HTERT RPE-1 (cell line): ENCODE measurements around the gene FLVCR2.

Experiments
- in situ Hi-C: fragments of 300-500 bp; cut with MboI; formaldehyde crosslinking; loops from 4 replicates; pipeline ENCODE4 v1.14.3; 2020; ENCODE audit warnings: low sequenced_read_pairs

Gene FLVCR2, protein sequence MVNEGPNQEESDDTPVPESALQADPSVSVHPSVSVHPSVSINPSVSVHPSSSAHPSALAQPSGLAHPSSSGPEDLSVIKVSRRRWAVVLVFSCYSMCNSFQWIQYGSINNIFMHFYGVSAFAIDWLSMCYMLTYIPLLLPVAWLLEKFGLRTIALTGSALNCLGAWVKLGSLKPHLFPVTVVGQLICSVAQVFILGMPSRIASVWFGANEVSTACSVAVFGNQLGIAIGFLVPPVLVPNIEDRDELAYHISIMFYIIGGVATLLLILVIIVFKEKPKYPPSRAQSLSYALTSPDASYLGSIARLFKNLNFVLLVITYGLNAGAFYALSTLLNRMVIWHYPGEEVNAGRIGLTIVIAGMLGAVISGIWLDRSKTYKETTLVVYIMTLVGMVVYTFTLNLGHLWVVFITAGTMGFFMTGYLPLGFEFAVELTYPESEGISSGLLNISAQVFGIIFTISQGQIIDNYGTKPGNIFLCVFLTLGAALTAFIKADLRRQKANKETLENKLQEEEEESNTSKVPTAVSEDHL

DNA sequence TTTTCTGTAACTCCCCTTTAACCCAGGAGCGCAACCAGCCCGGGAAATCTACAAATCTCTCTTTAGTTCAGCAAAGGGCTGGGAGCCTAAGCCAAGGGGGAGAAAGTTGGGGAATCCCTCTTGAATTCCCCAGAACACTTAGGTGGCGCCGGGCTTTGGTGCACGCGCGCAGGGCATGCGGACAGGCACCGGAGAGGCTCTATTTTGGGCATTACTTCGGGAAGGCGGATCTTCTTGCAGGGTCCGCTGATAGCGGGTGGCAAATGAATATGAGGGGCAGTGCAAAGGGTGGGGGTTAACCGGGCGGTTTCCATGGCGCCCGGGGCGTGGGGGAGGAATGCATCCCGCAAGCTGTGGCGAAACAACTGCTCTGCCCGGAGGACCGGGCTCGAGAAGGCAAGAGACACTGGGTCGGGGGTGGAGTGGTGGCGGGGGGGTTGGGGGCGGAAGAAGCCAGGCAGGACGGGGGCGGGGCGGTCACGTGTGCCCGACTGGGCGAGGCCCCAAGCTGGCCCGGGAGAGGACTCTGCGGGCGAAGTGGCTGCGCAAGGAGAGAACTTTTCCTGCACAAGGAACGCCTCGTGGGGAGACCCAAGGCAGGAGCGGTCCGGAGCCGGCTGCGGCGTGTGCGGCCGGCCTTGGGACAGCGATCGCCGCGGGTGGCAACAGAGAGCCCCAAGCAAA lies at the start of gene FLVCR2:
Gene FLVCR2 (plus strand): TSS at position 519 of the 684 bp plus-strand sequence. CDS start 353 bp downstream, outside the sequence.
- in situ Hi-C loops = no loop called here

DNA sequence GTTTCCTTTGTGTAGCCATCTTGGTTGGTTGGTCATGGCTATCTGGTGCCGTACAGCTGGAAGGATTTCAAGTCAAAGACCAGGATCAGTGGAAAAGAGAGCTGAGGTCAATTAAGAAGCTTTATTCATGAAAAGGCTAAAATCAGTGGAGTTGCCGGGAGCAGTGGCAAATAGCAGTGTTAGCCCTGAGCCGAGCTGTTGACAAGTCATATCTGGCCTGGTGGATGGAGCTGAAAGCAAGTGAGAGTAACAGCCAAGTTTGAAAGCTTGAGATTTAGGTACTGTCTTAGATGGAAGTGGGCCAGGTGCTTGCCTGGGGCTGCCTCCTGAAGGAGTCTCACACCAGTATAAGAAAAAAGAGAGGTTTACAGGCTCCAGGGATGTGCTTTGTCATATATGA lies 47.2 kb upstream of the FLVCR2 start:
- in situ Hi-C loops = no loop called here

DNA sequence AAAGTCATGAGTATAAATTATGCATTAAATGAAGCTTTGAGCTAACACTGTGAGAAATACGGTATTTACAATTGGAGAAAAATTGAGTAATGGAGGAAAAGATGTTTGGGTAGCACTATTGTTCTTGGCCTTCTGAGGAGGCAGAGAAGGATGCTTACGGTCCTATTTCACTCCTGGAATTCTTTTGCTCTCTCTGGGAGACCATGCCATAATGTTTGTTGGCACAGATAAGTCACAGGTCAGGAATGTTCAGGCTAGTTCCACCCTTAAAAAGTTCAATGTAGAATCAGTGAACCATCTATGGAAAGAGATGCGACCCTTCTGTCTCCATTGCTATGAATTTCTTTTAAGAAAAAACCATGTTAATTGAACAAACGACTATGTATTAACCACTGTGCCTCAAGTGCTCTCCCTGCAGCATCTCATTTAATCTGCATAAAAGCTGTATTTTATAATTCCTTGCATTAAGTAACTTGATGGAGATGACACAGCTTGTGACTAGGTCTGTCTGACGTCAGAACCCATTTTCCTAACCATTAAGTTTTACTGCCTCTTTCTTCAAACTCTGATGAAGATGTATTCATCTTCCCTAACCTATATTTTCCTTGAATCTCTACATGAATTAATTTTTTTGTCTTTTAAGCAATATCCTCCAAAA lies 46.6 kb upstream of the FLVCR2 start:
- in situ Hi-C loops = no loop called here

DNA sequence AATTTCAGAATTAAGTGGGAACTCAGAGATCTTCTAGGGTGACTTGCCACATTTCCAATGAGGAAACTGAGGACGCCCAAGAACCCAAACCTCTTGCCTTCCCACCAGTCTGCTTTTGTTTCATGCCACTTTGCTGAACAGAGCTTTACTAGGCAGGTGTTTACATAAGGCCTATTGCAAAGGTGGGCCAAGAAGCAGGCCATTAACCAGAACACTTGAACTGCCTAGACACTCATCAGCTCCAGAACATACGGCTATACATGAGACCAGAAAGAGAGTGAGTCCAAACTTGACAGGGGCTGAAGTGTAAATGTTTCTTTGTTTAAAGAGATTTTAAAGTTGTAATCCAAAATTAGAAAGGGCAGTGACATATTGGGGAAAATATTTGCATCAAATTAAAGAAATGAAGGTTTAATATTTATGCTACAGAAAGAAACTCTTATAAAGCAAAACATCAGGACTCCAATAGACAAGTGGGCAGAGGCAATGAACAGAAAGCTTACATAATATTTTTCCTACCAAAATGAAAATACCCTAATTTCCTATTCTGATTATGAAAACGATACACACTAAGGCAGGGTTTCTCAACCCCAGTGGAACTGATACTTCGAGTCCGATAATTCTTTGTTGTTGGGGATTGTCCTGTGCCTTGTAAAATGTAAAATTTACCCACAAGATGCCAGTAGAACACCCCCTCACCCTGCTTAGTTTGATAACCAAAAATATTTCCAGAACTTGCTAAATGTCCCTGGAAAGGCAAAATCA lies 44.4 kb upstream of the FLVCR2 start:
- in situ Hi-C loops = no loop called here

DNA sequence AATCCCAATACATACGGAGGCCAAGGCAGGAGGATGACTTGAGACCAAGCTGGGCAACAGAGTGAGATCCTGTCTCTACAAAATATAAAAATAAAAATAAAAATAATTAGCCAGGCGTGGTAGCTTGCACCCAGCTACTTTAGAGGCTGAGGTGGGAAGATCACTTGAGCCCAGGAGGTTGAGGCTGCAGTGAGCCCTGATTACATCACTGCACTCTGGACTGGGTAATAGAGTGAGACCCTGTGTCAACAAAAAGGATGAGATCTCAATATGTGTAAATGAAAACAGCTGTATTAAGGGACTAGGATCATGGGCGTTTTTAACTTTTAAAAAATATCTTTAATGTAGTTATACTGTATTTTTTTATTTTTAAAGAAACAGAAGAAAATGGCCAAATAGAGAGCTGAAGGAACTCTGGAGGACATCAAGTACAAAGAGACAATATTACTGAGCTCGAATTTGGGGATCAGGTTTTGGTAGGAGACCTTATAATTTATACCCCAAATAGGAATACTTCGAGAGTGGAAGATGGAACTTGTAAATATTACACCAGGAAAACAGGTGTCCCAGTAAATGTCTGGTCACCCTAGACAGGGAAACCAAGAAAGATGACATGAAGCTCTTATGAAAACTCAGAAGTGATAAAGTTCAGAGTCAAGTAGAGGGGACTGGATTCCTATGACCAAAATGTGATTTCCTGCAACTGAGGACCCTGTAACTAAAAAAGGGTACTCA lies 43.1 kb upstream of the FLVCR2 start:
- in situ Hi-C loops = no loop called here

DNA sequence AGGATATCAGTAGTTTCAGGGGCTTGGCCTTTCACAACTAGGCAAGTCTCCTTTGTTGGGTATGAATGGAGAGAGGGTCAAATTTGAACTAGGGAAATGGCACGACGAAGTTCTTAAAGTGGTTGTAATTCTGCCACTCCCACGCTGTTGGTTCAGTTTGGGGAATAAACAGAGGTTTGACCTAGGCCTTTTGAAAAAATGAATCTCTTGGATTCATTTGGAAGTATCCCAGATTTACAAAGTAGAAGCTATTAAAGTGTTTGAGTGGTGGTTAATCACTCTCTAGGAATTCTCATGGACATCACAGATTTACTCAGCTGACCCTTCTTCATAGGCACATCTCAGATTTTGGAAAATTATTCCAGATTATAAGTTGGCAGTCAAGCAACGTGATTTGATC lies 41.3 kb upstream of the FLVCR2 start:
- in situ Hi-C loops = no loop called here

DNA sequence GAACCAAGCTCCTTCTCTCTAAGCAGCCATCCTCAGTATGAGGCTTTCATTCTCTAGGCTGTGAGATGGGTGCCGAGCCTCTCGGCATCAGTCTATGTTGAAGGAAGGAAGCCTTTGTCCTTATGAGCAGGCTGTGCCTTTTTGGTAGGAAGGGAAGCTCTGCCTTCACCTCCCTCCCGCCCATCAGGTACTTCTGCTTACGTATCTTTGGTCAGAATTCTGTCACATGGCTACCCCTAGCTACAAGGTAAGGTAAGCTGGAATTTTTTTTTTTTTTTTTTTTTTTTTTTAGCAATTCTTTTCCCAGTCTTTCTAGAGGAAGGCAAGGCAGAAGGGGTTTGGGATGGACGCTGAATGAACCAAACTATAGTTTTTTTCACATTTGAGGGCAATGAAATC lies 39.3 kb upstream of the FLVCR2 start:
- in situ Hi-C loops = no loop called here

DNA sequence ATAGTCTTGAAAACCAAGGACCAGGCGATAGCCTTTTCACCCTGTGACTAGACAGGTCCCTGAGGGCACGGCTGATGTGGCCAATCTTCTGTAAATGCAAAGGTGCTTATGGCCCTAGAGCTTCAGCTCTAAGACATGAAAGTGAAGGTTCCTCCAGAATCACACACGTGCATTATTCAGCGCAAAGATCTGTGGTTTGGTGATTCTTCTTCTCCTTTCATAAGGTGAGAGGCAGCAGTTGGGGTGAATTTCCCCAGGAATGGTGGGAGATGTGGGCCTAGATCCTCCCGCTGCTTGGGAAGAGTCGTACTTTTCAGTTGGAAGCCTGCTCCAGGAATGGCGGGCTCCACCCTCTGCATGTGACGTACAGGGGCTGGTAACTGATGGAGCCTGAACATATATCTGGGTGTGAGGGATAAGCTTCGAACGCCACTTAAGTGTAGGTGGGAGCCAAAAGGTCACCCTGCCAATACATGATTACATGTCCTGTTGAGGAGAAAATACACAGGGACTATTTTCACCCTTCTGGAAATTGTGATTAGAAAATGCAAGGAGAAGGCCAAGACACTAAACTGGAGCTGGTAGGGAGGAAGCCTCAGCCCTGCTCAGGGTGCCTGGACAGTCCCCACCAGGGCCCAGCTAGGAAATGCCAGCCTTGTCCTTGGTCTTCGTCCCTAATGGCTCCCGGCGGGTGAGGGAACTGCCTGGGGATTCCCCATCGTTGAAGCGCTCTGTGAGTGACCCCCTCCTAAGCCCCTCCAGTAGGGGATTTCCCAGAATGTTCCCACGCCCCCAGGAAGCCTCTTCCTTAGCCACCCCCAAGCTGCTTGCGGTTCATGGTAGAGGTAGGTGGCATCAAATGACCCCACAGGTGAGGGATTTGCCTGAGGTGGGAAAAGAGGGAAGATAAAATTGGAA lies 38.6 kb upstream of the FLVCR2 start:
- in situ Hi-C loops = no loop called here

DNA sequence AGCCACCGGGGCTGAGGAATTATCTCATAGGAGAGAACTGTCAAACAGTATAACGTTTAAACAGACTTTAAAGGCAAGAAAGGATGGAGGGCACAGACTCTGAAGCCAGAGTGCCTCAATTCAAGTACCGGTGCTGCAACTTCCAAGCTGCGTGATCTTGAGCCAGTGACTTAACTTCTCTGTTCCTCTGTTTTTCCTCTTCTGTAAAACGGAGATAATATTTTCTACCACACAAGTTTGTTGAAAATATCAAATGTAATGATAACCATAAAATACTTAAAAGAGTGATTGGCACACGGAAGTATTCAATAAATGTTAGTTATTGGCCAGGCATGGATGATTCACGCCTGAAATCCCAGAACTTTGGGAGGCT lies 38.0 kb upstream of the FLVCR2 start:
- in situ Hi-C loops = no loop called here

DNA sequence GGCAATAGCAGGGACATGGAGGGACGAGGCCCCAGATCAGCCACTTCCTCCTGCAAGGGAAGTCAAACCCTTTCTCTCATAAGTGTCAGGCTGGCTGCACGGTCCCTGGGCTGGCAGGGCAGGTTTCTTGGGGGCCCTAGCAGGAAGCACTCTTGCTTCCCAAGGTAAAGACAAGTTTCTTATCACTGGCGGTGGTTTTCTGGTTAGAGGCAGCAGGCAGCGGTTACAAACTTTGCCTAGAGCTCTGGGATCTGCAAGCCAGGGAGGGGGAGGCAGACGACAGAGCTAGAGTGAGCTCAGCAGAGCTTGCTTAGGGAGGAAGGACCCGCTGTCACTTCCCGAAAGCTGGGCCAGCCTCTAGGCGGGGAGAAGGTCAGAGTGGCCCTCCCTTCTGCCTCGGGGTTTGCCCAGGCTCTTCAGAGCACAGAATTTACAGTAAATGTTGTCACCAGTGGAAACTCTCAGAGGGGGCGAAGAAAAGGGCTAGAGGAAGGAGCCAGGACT lies 35.8 kb upstream of the FLVCR2 start:
- in situ Hi-C loops = no loop called here

DNA sequence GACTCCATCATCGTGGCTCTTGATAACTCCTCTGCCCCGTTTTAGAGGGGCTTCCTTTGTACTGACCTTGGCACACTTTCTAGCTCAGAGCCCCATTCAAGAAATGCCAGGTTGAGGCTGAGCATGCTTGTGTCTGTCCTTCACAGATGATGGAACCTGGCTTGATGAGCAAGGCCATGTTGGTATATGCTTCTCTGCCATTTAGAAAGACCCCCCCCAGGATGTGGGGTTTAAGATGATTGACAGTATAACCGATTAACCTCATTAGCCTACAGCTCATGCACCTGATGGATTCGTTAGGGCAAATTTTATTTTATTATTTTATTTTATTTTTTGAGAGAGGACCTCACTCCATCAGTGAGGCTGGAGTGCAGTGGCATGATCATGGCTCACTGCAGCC lies 35.2 kb upstream of the FLVCR2 start:
- in situ Hi-C loops = no loop called here

DNA sequence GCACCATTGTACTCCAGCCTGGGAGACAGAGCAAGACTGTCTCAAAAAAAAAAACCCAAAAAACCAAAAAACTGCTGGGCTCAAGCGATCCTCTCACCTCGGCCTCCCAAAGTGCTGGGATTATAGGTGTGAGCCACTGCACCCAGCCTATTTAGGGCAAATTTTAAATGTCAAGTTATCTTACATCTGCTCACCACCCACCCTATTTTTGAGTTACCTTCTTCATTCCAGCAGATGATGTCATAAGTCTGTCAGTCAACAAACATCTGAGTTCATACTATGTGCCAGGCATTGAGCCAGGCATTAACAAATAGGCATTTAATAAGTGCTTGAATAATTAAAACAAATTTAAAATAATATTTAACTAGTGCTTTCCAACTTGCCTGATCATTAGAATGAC lies 34.6 kb upstream of the FLVCR2 start:
- in situ Hi-C loops = no loop called here

DNA sequence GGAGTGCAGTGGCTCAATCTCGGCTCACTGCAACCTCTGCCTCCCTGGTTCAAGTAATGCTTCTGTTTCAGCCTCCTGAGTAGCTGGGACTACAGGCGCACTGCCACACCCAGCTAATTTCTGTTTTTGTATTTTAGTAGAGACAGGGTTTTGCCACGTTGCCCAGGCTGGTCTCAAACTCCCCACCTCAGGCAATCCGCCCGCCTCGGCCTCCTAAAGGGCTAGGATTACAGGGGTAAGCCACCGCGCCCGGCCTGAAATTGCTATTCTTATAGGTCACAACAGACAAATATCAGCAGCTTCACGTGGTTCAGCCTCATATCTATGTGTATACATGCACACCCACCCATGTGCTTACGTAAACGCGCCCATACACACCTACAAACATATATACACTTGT lies 32.5 kb upstream of the FLVCR2 start:
- in situ Hi-C loops = no loop called here

DNA sequence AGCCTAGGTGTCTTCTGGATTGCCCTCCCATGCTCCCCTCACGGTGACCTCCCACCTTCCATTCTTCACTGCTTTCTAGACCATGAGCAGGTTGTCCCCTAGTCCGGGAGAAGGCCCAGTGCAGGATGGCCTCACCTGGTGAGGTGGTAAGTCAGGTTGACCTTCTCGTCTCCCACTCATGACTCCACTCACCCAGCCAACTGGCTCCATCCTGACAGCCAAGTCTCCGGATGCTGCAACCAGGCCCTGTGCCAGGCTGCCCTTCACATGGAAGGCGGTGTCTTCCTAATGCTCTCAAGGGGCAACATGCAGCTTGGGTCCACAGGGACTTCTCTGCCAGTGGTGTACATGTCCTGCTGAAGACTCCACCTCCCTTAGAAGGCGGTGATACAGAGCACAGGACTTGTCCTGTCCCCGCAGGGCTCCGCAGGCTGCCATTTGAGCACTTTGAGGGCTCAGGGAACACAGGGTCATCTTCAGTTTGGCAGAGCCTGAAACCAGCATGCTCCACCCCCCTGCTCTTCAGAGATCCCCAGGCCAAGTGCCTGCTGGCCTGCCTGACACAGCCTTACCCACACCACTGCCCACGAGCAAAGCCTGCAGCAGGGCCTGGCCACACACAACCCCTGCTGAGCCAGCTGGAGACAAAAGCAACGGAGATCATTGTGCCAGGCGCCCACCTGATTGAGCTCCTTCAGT lies 30.7 kb upstream of the FLVCR2 start:
- in situ Hi-C loops = no loop called here

DNA sequence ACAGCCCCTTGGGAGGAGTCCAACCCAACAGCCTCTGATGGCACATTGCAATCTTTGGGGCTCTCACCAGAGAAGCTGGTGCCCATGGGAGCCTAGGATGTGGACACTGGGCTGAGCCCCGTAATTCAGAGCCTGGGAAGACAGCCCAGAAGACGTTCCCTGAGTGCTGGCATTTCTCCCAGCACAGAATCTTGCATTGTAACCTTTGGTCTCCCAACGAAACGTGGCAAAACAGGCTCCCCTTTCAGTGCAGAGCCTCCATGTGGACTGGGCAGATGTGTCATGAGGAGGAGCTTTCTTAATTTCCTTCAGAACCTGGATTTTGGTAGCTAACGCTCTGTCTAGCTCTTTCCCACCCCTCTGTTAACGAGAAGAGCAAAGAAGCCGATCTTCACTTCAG lies 29.9 kb upstream of the FLVCR2 start:
- in situ Hi-C loops = no loop called here

DNA sequence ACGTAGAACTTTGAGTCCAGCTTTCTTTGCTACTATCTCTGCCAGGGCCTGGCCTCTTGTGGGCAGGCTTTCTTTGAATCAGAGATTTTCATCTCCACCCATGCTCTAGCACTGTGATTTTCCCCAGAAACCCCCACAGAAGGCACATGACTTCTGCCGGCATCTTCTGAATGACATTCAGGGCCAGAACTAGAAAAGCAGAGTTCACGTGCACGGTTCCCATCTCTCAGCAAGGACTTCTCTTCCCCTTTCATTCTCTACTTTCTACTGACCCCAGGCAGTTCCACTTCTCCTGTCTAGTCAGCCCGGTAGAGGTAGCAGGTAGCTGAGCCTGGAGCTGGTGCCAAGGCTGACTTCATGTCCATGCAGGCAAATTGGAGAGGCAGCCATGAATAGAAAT lies 29.3 kb upstream of the FLVCR2 start:
- in situ Hi-C loops = no loop called here

DNA sequence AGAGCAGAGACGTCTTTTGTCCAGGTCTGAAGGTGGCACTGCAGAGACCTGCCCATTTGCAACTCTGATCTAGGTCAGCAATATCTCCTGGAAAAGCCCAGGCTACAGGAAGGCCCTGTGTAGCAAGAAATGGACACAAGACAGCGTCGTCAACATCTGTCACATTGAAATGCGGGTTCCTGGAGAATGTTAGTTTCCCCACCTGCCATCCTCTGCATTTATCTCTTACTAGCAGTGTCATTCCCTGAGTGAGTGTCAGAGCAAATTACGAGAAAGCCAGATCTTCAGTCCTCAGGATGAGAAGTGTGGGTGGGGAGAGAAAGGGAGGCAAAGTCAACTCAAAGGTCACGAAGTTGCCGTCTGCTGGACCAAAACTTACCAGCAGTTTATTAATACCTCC lies 27.4 kb upstream of the FLVCR2 start:
- in situ Hi-C loops = no loop called here

DNA sequence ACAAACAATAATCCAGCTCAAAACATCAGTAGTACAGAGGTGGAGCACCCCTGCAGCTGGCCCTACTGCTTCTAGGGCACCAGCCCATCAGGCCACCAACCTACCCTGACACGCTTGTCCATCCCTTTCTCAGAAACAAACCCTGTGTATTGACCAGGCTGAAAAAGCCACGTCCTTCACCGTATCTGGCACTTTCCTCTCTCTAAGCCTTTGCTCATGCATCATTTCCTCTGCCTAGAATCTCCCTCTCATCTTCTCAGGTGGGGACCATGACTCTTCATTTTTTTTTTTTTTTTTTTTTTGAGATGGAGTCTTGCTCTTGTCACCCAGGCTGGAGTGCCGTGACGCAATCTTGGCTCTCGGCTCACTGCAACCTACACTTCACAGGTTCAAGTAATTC lies 25.3 kb upstream of the FLVCR2 start:
- in situ Hi-C loops = no loop called here
